HCT116 (cell line): ENCODE measurements around the gene DYNLRB2. TPM values are rescaled to one million over a fixed set of nuclear protein-coding genes. Genes with fewer than 3 reads are reported as not detected.

Experiments
- ATAC-seq: fragments of 200-7000 bp; cut with Tn5 transposase; 2 replicates; pipeline ENCODE4 v1.9.1; 2020; ENCODE audit warnings: mild to moderate bottlenecking, moderate library complexity
- BruUV-seq: library from RNA; stranded (reverse); fragments of 400-500 nt; replicated peaks from 2 replicates; lab custom pipeline; 2021; lab: Mats Ljungman, UMichigan
- CTCF ChIA-PET: fragments of 300-600 bp; sonication (Branson Sonifier 250); formaldehyde crosslinking; loops from one replicate; lab custom pipeline; 2021; ENCODE audit warnings: antibody characterized with exemption; lab: Charles Lee
- POLR2A ChIA-PET: fragments of 300-600, 350-600 bp; sonication (Branson Sonifier 250); formaldehyde crosslinking; loops from one replicate; lab custom pipeline; 2021; ENCODE audit warnings: antibody characterized with exemption; lab: Charles Lee
- RAD21 ChIA-PET, 2 experiments: fragments of 300-600 bp; sonication (Branson Sonifier 250); formaldehyde crosslinking; loops; one replicate each; lab custom pipeline; 2023; ENCODE audit warnings: low total read pairs in 2 of 2; ENCODE audit not compliant: uncharacterized antibody in 2 of 2, unreplicated experiment in 2 of 2, low non-redundant PET in 1 of 2; lab: Charles Lee
- DNase-seq: peaks from one replicate; pipeline ENCODE4 v3.0.0-alpha.2; 2010; ENCODE audit warnings: low read depth, low spot score
- H2AFZ ChIP-seq: fragments of 200-600 bp; shearing (Covaris generic), sonication (generic); 2 replicates; pipeline ENCODE4 v1.6.1; 2017; ENCODE audit warnings: low read depth, mixed run types, mixed read lengths, antibody characterized with exemption, low read length; ENCODE audit not compliant: poor library complexity, severe bottlenecking
- H3K27ac ChIP-seq: 2 replicates; pipeline ENCODE4 v1.5.1; 2012; ENCODE audit warnings: low read depth, low read length
- H3K27me3 ChIP-seq: fragments of 200-600 bp; sonication (generic); 2 replicates; pipeline ENCODE4 v1.6.1; 2016; ENCODE audit warnings: mixed run types, low read length, mixed read lengths; ENCODE audit not compliant: insufficient read depth
- H3K36me3 ChIP-seq, 2 experiments: fragments of 200-500 bp in 1 of 2; fragments of 200-600 bp in 1 of 2; sonication (Bioruptor generic) in 1 of 2; sonication (generic) in 1 of 2; 2 replicates each; pipeline versions ENCODE4 v1.5.1 to v1.6.1; 2014 to 2016; ENCODE audit warnings: low read length in 2 of 2, inconsistent platforms in 1 of 2, mixed read lengths in 1 of 2, mixed run types in 1 of 2; ENCODE audit not compliant: insufficient read depth in 2 of 2, control insufficient read depth in 1 of 2
- H3K4me1 ChIP-seq, 2 experiments: fragments of 200-600 bp in 1 of 2; sonication (generic) in 1 of 2; 2 replicates each; pipeline versions ENCODE4 v1.5.1 to v1.6.1; 2012 to 2017; ENCODE audit warnings: low read length in 2 of 2, inconsistent platforms in 1 of 2, mild to moderate bottlenecking in 1 of 2, mixed read lengths in 1 of 2, mixed run types in 1 of 2, moderate library complexity in 1 of 2; ENCODE audit not compliant: insufficient read depth in 2 of 2, control insufficient read depth in 1 of 2
- H3K4me2 ChIP-seq: fragments of 200-600 bp; sonication (generic); 2 replicates; pipeline ENCODE4 v1.6.1; 2017; ENCODE audit warnings: mixed run types, low read length, mixed read lengths
- H3K4me3 ChIP-seq, 2 experiments: fragments of 200-600 bp in 1 of 2; sonication (generic) in 1 of 2; replicated peaks in 1 of 2; 2 replicates each; pipeline ENCODE4 v1.5.1; 2011 to 2016; ENCODE audit warnings: low read length in 2 of 2, control low read depth in 1 of 2, low read depth in 1 of 2, mild to moderate bottlenecking in 1 of 2, mixed read lengths in 1 of 2, mixed run types in 1 of 2
- H3K79me2 ChIP-seq: fragments of 200-600 bp; sonication (generic); 2 replicates; pipeline ENCODE4 v1.6.1; 2017; ENCODE audit warnings: mild to moderate bottlenecking, mixed run types, low read length, moderate library complexity, mixed read lengths; ENCODE audit not compliant: insufficient read depth
- H3K9ac ChIP-seq: fragments of 200-600 bp; sonication (generic); 2 replicates; pipeline ENCODE4 v1.6.1; 2016; ENCODE audit warnings: low read length, mixed read lengths
- H3K9me2 ChIP-seq: fragments of 200-600 bp; sonication (generic), shearing (Covaris generic); 2 replicates; pipeline ENCODE4 v1.6.1; 2017; ENCODE audit warnings: mixed run types, mild to moderate bottlenecking, moderate library complexity; ENCODE audit not compliant: insufficient read depth
- H3K9me3 ChIP-seq, 2 experiments: fragments of 200-500 bp in 1 of 2; fragments of 200-600 bp in 1 of 2; sonication (Bioruptor generic) in 1 of 2; sonication (generic) in 1 of 2; 2 replicates each; pipeline ENCODE4 v1.6.1; 2014 to 2017; ENCODE audit warnings: low read length in 2 of 2, mixed read lengths in 2 of 2, inconsistent platforms in 1 of 2, low read depth in 1 of 2, mild to moderate bottlenecking in 1 of 2, mixed run types in 1 of 2, moderate library complexity in 1 of 2; ENCODE audit not compliant: control insufficient read depth in 1 of 2, insufficient read depth in 1 of 2
- H4K20me1 ChIP-seq: fragments of 200-600 bp; sonication (generic), shearing (Covaris generic); 2 replicates; pipeline ENCODE4 v1.6.1; 2017; ENCODE audit warnings: mixed run types, mild to moderate bottlenecking, moderate library complexity; ENCODE audit not compliant: insufficient read depth
- ATF3 ChIP-seq: IDR thresholded peaks from 2 replicates; pipeline ENCODE4 v1.6.1; 2012
- CBX3 ChIP-seq: IDR thresholded peaks from 2 replicates; pipeline ENCODE4 v1.6.1; 2012; ENCODE audit warnings: low read depth
- ELF1 ChIP-seq: IDR thresholded peaks from 2 replicates; pipeline ENCODE4 v1.6.1; 2012; ENCODE audit warnings: low read depth, borderline replicate concordance
- MAX ChIP-seq: IDR thresholded peaks from 2 replicates; pipeline ENCODE4 v1.6.1; 2012
- ZBTB33 ChIP-seq: IDR thresholded peaks from 2 replicates; pipeline ENCODE4 v1.6.1; 2011; ENCODE audit warnings: mild to moderate bottlenecking, low read length, moderate library complexity; ENCODE audit not compliant: insufficient replicate concordance; ENCODE audit errors: extremely low read depth
- intact Hi-C: fragments of 100-400 bp; cut with micrococcal nuclease; formaldehyde crosslinking; loops from 2 replicates; pipeline ENCODE4 v1.10.0; 2022
- total RNA-seq: library from RNA; stranded (reverse); gene quantifications from one replicate; pipeline ENCODE4 v1.2.1, GENCODE V29; 2021; ENCODE audit not compliant: unreplicated experiment

Gene DYNLRB2
- total RNA-seq, 1 experiment from 2014 or later = not detected

GRCh38 chr16:80546249-80546648, 5.5 kb downstream of the DYNLRB2 start:
- ChIA-PET POLR2A (no interaction called here), RAD21 (no interaction called here), CTCF (no interaction called here)

More at GRCh38 chr16:80546249-80546648, 5.5 kb downstream of the DYNLRB2 start:
- Histone ChIP-seq H3K9ac (no peak overlapping the region), H3K4me1 (no peaks in the 10 kb centered on the region), H3K27ac (no peak overlapping the region), H3K9me3 (peaks cover 0 to 7% of the 10 kb centered on the region in 2 experiments; a peak in 1 of 4 replicates), H3K27me3 (no peaks in the 10 kb centered on the region), H2AFZ (no peak overlapping the region), H3K4me3 (no peak overlapping the region), H4K20me1 (no peaks in the 10 kb centered on the region), H3K36me3 (no peaks in the 10 kb centered on the region), H3K9me2 (no peaks in the 10 kb centered on the region), H3K4me2 (no peak overlapping the region), H3K79me2 (no peaks in the 10 kb centered on the region)
- intact Hi-C loops = no loop called here
- ATAC-seq (no peak), DNase-seq (no peak)
- BruUV-seq = no TSS peak
- no peak for TF ChIP-seq ZBTB33
- no peak for TF ChIP-seq ELF1
- no peak for TF ChIP-seq CBX3
- no peak for TF ChIP-seq ATF3
- no peak for TF ChIP-seq MAX
